Neuronal stem cell (in vitro differentiated cells): Measurements from ENCODE around the gene USP24.

Experiments used
- DNase-seq: peaks from one replicate; pipeline ENCODE4 v3.0.0-alpha.2; 2013; ENCODE audit warnings: low spot score
- H2AFZ ChIP-seq: one replicate; pipeline ENCODE4 v1.6.1; 2013; ENCODE audit warnings: mild to moderate bottlenecking, low read length, inconsistent platforms
- H2AK5ac ChIP-seq: 2 replicates; pipeline ENCODE4 v1.6.1; 2013; ENCODE audit warnings: low read depth, mild to moderate bottlenecking, inconsistent platforms, low read length, moderate library complexity, mixed read lengths
- H2BK120ac ChIP-seq: 2 replicates; pipeline ENCODE4 v1.6.1; 2013; ENCODE audit warnings: low read depth, mild to moderate bottlenecking, inconsistent platforms, low read length, moderate library complexity, mixed read lengths
- H2BK12ac ChIP-seq: one replicate; pipeline ENCODE4 v1.6.1; 2013; ENCODE audit warnings: low read length, inconsistent platforms
- H2BK15ac ChIP-seq: 2 replicates; pipeline ENCODE4 v1.6.1; 2013; ENCODE audit warnings: mild to moderate bottlenecking, low read length, inconsistent platforms, mixed read lengths
- H2BK5ac ChIP-seq: one replicate; pipeline ENCODE4 v1.6.1; 2013; ENCODE audit warnings: inconsistent platforms, mild to moderate bottlenecking, low read length, moderate library complexity
- H3K14ac ChIP-seq: one replicate; pipeline ENCODE4 v1.6.1; 2013; ENCODE audit warnings: low read length, inconsistent platforms
- H3K18ac ChIP-seq: 2 replicates; pipeline ENCODE4 v1.6.1; 2013; ENCODE audit warnings: low read length, inconsistent platforms
- H3K23ac ChIP-seq: 2 replicates; pipeline ENCODE4 v1.6.1; 2013; ENCODE audit warnings: low read depth, mild to moderate bottlenecking, mixed read lengths, low read length, inconsistent platforms; ENCODE audit not compliant: poor library complexity
- H3K27ac ChIP-seq: replicated peaks from 3 replicates; pipeline ENCODE4 v1.5.1; 2013; ENCODE audit warnings: low read length, inconsistent platforms
- H3K27me3 ChIP-seq, 3 experiments: 2 replicates each; pipeline ENCODE4 v1.6.1; 2013; ENCODE audit warnings: low read length in 3 of 3, mild to moderate bottlenecking in 2 of 3, inconsistent platforms in 1 of 3, low read depth in 1 of 3, mixed read lengths in 1 of 3, moderate library complexity in 1 of 3; ENCODE audit not compliant: control insufficient read depth in 3 of 3, insufficient read depth in 3 of 3
- H3K36me3 ChIP-seq, 2 donors: replicated peaks in 1 of 2; 2 replicates each; pipeline ENCODE4 v1.6.1; 2013; ENCODE audit warnings: low read length in 2 of 2; ENCODE audit not compliant: control insufficient read depth in 2 of 2, insufficient read depth in 2 of 2
- H3K4ac ChIP-seq: 2 replicates; pipeline ENCODE4 v1.6.1; 2013; ENCODE audit warnings: inconsistent platforms, mild to moderate bottlenecking, low read length, moderate library complexity
- H3K4me1 ChIP-seq, 2 donors: 1 replicate in 1 of 2; 2 replicates in 1 of 2; pipeline ENCODE4 v1.6.1; 2013; ENCODE audit warnings: low read length in 2 of 2, low read depth in 1 of 2; ENCODE audit not compliant: control insufficient read depth in 2 of 2, insufficient read depth in 1 of 2
- H3K4me2 ChIP-seq: one replicate; pipeline ENCODE4 v1.6.1; 2013; ENCODE audit warnings: mild to moderate bottlenecking, low read length, inconsistent platforms; ENCODE audit not compliant: insufficient read depth, poor library complexity, severe bottlenecking
- H3K4me3 ChIP-seq, 2 donors: 2 replicates each; pipeline ENCODE4 v1.5.1; 2013; ENCODE audit warnings: low read length in 2 of 2, mild to moderate bottlenecking in 2 of 2, inconsistent platforms in 1 of 2, moderate library complexity in 1 of 2
- H3K79me1 ChIP-seq: one replicate; pipeline ENCODE4 v1.6.1; 2013; ENCODE audit warnings: low read depth, mild to moderate bottlenecking, inconsistent platforms, low read length, moderate library complexity
- H3K9ac ChIP-seq: one replicate; pipeline ENCODE4 v1.6.1; 2013; ENCODE audit warnings: mild to moderate bottlenecking, low read depth, low read length, inconsistent platforms; ENCODE audit not compliant: poor library complexity
- H3K9me3 ChIP-seq, 2 donors: replicated peaks in 1 of 2; 2 replicates each; pipeline versions ENCODE3 to v1.6.1; 2013; ENCODE audit warnings: low read length in 2 of 2, mild to moderate bottlenecking in 2 of 2, inconsistent platforms in 1 of 2, low read depth in 1 of 2, mixed read lengths in 1 of 2, moderate library complexity in 1 of 2; ENCODE audit not compliant: control insufficient read depth in 2 of 2, insufficient read depth in 1 of 2
- H4K8ac ChIP-seq: one replicate; pipeline ENCODE4 v1.6.1; 2013; ENCODE audit warnings: low read depth, mild to moderate bottlenecking, inconsistent platforms, low read length, moderate library complexity
- H4K91ac ChIP-seq: one replicate; pipeline ENCODE4 v1.6.1; 2013; ENCODE audit warnings: low read length, low read depth, mild to moderate bottlenecking, inconsistent platforms; ENCODE audit not compliant: poor library complexity
- WGBS, 2 donors: extraction: QIAGEN DNeasy Blood & Tissue Kit; methylation state at CpG; one replicate each; pipeline ENCODE4 v1.1.7; 2013; ENCODE audit warnings: missing lambda C conversion rate in 2 of 2, mixed read lengths in 1 of 2; ENCODE audit not compliant: insufficient read length in 2 of 2, insufficient replicate concordance in 1 of 2; ENCODE audit errors: extremely low coverage in 2 of 2; 5-methylcytosine and 5-hydroxymethylcytosine counted together

USP24 gene

DNA sequence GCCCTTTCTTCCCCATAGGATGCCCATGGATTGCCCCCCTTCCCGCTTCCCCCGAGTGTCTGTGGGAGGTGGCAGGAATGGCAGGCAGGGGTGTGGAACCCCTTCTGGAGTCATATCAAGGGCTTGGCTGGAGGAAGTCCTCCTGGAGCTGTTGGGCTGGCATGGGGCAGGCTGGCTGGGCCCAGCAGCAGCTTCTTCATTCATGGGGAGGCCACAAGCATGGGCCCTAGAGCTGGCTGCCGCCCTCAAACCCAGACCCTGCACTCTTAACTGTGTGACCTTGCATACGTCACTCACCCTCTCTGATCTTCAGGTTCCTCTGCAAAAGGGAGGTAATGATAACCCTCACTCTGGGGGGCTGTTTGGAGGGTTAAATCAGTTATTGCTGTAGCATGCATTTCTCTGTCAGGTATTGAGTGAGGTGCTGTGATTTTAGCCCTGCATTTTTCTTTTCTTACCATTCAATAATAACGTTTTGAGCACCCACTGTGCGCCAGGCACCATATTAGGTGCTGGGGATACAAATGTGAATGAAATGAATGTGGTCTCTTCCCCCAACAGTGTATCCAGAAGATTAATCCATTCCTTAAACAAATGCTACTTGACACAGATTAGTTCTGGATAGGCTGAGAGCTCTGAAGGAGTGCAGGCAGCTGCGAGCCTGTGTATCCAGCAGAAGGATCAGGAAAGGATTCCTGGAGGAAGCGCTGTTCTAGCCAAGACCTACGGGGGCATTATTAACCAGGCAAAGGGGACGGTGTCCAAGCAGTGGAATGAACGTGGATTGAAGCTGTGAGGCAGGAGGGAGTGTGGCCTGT lies 166.5 kb downstream of the USP24 start:
- Histone ChIP-seq H2BK5ac (no peak overlapping the region), H3K9ac (no peak overlapping the region), H2AFZ (no peak overlapping the region), H3K9me3 (no peaks in the 10 kb centered on the region), H2BK120ac (no peak overlapping the region), H3K4me3 (no peak overlapping the region), H4K91ac (no peak overlapping the region), H3K4me1 (no peaks in the 10 kb centered on the region), H3K14ac (no peak overlapping the region), H3K23ac (no peak overlapping the region), H3K36me3 (peaks cover 0 to 8% of the 10 kb centered on the region in 2 donors), H2AK5ac (no peak overlapping the region), H4K8ac (no peak overlapping the region), H3K4ac (no peak overlapping the region), H3K4me2 (no peak overlapping the region), H3K27ac (no peak overlapping the region), H3K18ac (no peak overlapping the region), H3K27me3 (peaks cover 0 to 24% (median 0%) of the 10 kb centered on the region in 3 experiments), H2BK15ac (no peak overlapping the region), H3K79me1 (no peaks in the 10 kb centered on the region), H2BK12ac (no peak overlapping the region)
- DNase-seq, result no peak
- WGBS, 2 donors, result no CpG with 5 or more reads among the region's 11 CpGs

GRCh38 chr1:55047611-55048010 lies 167.6 kb downstream of the USP24 start:
- no CpG with 5 or more reads among the region's 3 CpGs for WGBS, 2 donors
- H3K18ac ChIP-seq, result no peak overlapping the region
- no peaks in the 10 kb centered on the region for H3K9me3 ChIP-seq
- no peak overlapping the region for H3K27ac ChIP-seq
- H2BK12ac ChIP-seq, result no peak overlapping the region
- DNase-seq, result no peak
- H3K79me1 ChIP-seq, result no peaks in the 10 kb centered on the region
- peak overlapping the region; percentile 22 for H3K9ac ChIP-seq
- H3K14ac ChIP-seq, result no peak overlapping the region
- no peak overlapping the region for H2AFZ ChIP-seq
- H2AK5ac ChIP-seq, result no peak overlapping the region
- H3K4me2 ChIP-seq, result no peak overlapping the region
- H4K8ac ChIP-seq, result no peak overlapping the region
- peaks cover 0 to 33% (median 0%) of the 10 kb centered on the region in 3 experiments for H3K27me3 ChIP-seq
- no peak overlapping the region for H2BK120ac ChIP-seq
- no peak overlapping the region for H3K4me3 ChIP-seq
- no peak overlapping the region for H3K4ac ChIP-seq
- no peak overlapping the region for H3K23ac ChIP-seq
- H4K91ac ChIP-seq, result no peak overlapping the region
- H2BK5ac ChIP-seq, result no peak overlapping the region
- H2BK15ac ChIP-seq, result no peak overlapping the region
- H3K36me3 ChIP-seq, result peaks cover 0 to 8% of the 10 kb centered on the region in 2 donors
- no peaks in the 10 kb centered on the region for H3K4me1 ChIP-seq

GRCh38 chr1:55046871-55047270 lies 168.3 kb downstream of the USP24 start:
- no peak overlapping the region for H2BK15ac ChIP-seq
- no peak overlapping the region for H3K4me2 ChIP-seq

DNA sequence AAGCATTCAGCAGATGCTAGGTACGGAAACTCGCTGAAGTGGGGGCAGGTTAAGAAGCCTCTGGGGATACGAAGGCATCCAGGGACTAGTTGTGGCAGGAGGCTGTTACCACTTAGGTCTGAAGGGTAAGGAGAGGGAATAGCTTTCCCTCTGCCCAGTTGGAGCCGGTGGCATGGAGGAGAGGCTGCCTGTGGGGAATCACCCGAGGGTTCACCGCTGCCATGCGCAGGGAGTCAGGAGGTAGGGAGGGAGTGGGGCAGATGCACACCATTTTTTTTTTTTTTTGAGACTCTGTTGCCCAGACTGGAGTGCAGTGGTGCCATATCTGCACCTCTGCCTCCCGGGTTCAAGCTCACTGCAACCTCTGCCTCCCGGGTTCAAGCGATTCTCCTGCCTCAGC lies 169.7 kb downstream of the USP24 start:
- H3K4me2 ChIP-seq, result no peak overlapping the region
- H2BK5ac ChIP-seq, result no peak overlapping the region
- H3K18ac ChIP-seq, result no peak overlapping the region
- no peak overlapping the region for H4K91ac ChIP-seq
- no peak overlapping the region for H3K23ac ChIP-seq
- no peaks in the 10 kb centered on the region for H3K79me1 ChIP-seq
- peaks cover 0 to 5% of the 10 kb centered on the region in 2 donors for H3K36me3 ChIP-seq
- no peak overlapping the region for H2BK120ac ChIP-seq
- no peaks in the 10 kb centered on the region for H3K9me3 ChIP-seq
- no peak overlapping the region for H2AFZ ChIP-seq
- no peak overlapping the region for H3K4ac ChIP-seq
- no peak overlapping the region for H2BK12ac ChIP-seq
- no peak overlapping the region for H3K27ac ChIP-seq
- no peak overlapping the region for H4K8ac ChIP-seq
- WGBS, 2 donors, result no CpG with 5 or more reads among the region's 10 CpGs
- no peak overlapping the region for H2BK15ac ChIP-seq
- DNase-seq, result no peak
- H2AK5ac ChIP-seq, result no peak overlapping the region
- peaks cover 0 to 46% (median 8%) of the 10 kb centered on the region in 3 experiments for H3K27me3 ChIP-seq
- peaks cover 0 to 4% of the 10 kb centered on the region in 2 donors for H3K4me1 ChIP-seq
- H3K9ac ChIP-seq, result no peak overlapping the region
- H3K4me3 ChIP-seq, result no peak overlapping the region
- H3K14ac ChIP-seq, result no peak overlapping the region

More at GRCh38 chr1:55046871-55047270, 168.3 kb downstream of the USP24 start:
- Histone ChIP-seq H3K23ac (no peak overlapping the region), H2BK12ac (no peak overlapping the region), H3K27ac (no peak overlapping the region), H3K9me3 (no peaks in the 10 kb centered on the region), H3K4me1 (no peaks in the 10 kb centered on the region), H3K9ac (no peak overlapping the region), H3K4ac (no peak overlapping the region), H3K79me1 (no peaks in the 10 kb centered on the region), H2AFZ (no peak overlapping the region), H3K18ac (no peak overlapping the region), H2BK120ac (no peak overlapping the region), H4K8ac (no peak overlapping the region), H2BK5ac (no peak overlapping the region), H3K36me3 (peaks cover 0 to 5% of the 10 kb centered on the region in 2 donors), H4K91ac (no peak overlapping the region), H3K4me3 (no peak overlapping the region), H3K27me3 (peaks cover 0 to 41% (median 0%) of the 10 kb centered on the region in 3 experiments), H2AK5ac (no peak overlapping the region), H3K14ac (no peak overlapping the region)
- whole genome bisulfite sequencing, 2 donors, result no CpG with 5 or more reads among the region's 4 CpGs
- DNase-seq, result no peak
